Measurements from ENCODE around the gene ST3GAL3. TPM values are rescaled to one million over a fixed set of nuclear protein-coding genes. Genes with fewer than 3 reads are reported as not detected.

Gene ST3GAL3
- total and polyA plus RNA-seq, 2 of the 13 experiments (the other 11 are each of a cell fraction or from before 2014, with no cell fraction given), result 5.1 to 8.1 TPM

DNA sequence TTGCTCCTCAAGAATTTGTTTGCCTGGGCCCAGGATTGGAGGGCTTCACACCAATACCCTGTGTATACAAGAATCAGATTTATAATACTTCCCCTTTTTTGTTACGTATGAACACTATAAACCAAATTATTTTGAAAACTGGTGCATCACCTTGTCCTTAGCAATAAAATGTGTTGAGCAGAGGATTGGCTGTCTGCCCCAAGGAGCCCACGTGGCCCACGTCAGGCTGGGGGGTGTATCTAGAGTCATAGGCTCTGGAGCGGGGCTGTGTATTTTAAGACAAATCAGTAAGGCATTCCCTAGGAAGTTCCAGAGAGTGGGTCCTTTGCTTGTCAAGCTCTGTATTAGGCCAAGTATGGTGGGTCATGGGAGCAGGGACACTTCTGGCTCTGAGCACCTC is 2.0 kb upstream of the ST3GAL3 start:
- ChIA-PET CTCF (ENCODE audit: low intra/inter-chr PET ratio, low total read pairs) (no interaction called here), POLR2A (interaction anchor here (0.9 to 3.0 kb wide), 2 partner anchors 47 to 55 kb away, joined by 3 to 21 read pairs; partner anchors contain the start of gene KDM4A)
- no peaks in the 10 kb centered on the region; a peak in 1 of 5 replicates for H3K27me3 ChIP-seq (ENCODE audit: control insufficient read depth in 1 of 2, insufficient read depth in 2 of 2, low read length in 2 of 2)
- no TSS peak for BruUV-seq (replicated peaks)
- TF ChIP-seq RBAK (CRISPR knock-in tag; IDR thresholded peaks at IDR 0.05), result no peak
- TF ChIP-seq, protein P1, sequence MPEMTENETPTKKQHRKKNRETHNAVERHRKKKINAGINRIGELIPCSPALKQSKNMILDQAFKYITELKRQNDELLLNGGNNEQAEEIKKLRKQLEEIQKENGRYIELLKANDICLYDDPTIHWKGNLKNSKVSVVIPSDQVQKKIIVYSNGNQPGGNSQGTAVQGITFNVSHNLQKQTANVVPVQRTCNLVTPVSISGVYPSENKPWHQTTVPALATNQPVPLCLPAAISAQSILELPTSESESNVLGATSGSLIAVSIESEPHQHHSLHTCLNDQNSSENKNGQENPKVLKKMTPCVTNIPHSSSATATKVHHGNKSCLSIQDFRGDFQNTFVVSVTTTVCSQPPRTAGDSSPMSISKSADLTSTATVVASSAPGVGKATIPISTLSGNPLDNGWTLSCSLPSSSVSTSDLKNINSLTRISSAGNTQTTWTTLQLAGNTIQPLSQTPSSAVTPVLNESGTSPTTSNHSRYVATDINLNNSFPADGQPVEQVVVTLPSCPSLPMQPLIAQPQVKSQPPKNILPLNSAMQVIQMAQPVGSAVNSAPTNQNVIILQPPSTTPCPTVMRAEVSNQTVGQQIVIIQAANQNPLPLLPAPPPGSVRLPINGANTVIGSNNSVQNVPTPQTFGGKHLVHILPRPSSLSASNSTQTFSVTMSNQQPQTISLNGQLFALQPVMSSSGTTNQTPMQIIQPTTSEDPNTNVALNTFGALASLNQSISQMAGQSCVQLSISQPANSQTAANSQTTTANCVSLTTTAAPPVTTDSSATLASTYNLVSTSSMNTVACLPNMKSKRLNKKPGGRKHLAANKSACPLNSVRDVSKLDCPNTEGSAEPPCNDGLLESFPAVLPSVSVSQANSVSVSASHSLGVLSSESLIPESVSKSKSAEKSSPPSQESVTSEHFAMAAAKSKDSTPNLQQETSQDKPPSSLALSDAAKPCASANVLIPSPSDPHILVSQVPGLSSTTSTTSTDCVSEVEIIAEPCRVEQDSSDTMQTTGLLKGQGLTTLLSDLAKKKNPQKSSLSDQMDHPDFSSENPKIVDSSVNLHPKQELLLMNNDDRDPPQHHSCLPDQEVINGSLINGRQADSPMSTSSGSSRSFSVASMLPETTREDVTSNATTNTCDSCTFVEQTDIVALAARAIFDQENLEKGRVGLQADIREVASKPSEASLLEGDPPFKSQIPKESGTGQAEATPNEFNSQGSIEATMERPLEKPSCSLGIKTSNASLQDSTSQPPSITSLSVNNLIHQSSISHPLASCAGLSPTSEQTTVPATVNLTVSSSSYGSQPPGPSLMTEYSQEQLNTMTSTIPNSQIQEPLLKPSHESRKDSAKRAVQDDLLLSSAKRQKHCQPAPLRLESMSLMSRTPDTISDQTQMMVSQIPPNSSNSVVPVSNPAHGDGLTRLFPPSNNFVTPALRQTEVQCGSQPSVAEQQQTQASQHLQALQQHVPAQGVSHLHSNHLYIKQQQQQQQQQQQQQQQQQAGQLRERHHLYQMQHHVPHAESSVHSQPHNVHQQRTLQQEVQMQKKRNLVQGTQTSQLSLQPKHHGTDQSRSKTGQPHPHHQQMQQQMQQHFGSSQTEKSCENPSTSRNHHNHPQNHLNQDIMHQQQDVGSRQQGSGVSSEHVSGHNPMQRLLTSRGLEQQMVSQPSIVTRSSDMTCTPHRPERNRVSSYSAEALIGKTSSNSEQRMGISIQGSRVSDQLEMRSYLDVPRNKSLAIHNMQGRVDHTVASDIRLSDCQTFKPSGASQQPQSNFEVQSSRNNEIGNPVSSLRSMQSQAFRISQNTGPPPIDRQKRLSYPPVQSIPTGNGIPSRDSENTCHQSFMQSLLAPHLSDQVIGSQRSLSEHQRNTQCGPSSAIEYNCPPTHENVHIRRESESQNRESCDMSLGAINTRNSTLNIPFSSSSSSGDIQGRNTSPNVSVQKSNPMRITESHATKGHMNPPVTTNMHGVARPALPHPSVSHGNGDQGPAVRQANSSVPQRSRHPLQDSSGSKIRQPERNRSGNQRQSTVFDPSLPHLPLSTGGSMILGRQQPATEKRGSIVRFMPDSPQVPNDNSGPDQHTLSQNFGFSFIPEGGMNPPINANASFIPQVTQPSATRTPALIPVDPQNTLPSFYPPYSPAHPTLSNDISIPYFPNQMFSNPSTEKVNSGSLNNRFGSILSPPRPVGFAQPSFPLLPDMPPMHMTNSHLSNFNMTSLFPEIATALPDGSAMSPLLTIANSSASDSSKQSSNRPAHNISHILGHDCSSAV (CRISPR knock-in tag; IDR thresholded peaks at IDR 0.05; ENCODE audit: borderline replicate concordance), result no peak
- TF ChIP-seq, protein P2, sequence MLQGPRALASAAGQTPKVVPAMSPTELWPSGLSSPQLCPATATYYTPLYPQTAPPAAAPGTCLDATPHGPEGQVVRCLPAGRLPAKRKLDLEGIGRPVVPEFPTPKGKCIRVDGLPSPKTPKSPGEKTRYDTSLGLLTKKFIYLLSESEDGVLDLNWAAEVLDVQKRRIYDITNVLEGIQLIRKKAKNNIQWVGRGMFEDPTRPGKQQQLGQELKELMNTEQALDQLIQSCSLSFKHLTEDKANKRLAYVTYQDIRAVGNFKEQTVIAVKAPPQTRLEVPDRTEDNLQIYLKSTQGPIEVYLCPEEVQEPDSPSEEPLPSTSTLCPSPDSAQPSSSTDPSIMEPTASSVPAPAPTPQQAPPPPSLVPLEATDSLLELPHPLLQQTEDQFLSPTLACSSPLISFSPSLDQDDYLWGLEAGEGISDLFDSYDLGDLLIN (CRISPR knock-in tag; IDR thresholded peaks at IDR 0.05; ENCODE audit: borderline replicate concordance), result no peak
- no peak for TF ChIP-seq ELF4 (CRISPR knock-in tag; IDR thresholded peaks at IDR 0.05; ENCODE audit: borderline replicate concordance)
- TF ChIP-seq ZNF292 (CRISPR knock-in tag; IDR thresholded peaks at IDR 0.05; ENCODE audit: borderline replicate concordance, low read depth), result no peak
- TF ChIP-seq ZNF552 (CRISPR knock-in tag; IDR thresholded peaks at IDR 0.05; ENCODE audit: borderline replicate concordance), result no peak
- no peak for TF ChIP-seq HNRNPL (IDR thresholded peaks at IDR 0.05; ENCODE audit: low read depth, low read length)
- TF ChIP-seq ZNF781 (CRISPR knock-in tag; IDR thresholded peaks at IDR 0.05; ENCODE audit: borderline replicate concordance, not compliant biosample characterization), result no peak
- TF ChIP-seq SIX1 (CRISPR knock-in tag; IDR thresholded peaks at IDR 0.05; ENCODE audit: borderline replicate concordance), result no peak
- TF ChIP-seq RELA (CRISPR knock-in tag; IDR thresholded peaks at IDR 0.05), result no peak
- TF ChIP-seq ZNF720 (CRISPR knock-in tag; IDR thresholded peaks at IDR 0.05), result no peak
- TF ChIP-seq ZNF672 (CRISPR knock-in tag; IDR thresholded peaks at IDR 0.05), result no peak
- TF ChIP-seq NFE2L2 (IDR thresholded peaks at IDR 0.05; ENCODE audit: low read length), result no peak
- TF ChIP-seq RARA (CRISPR knock-in tag; IDR thresholded peaks at IDR 0.05), result no peak
- TF ChIP-seq ISL2 (CRISPR knock-in tag; IDR thresholded peaks at IDR 0.05), result no peak
- TF ChIP-seq JUNB (CRISPR knock-in tag; IDR thresholded peaks at IDR 0.05; ENCODE audit: borderline replicate concordance), result no peak
- DNase-seq (ENCODE audit: low spot score), result no peak
- H3K4me1 ChIP-seq (ENCODE audit: insufficient read depth, low read length), result peaks cover 30% of the 10 kb centered on the region
- 93% methylated on average over 4 of the region's 4 CpGs for WGBS (ENCODE audit: low lambda C conversion rate)
- no peak overlapping the region for H3K4me2 ChIP-seq (ENCODE audit: low read depth, low read length)
- intact Hi-C loops (cut with micrococcal nuclease; ENCODE audit: unreplicated experiment), result loop anchor here (5.0 kb wide), 1 partner anchor 242 kb away; the partner anchor contains the start of gene IPO13
- H3K36me3 ChIP-seq (replicated peaks in 1 of 2; ENCODE audit: control insufficient read depth in 1 of 2, insufficient read depth in 2 of 2, low read length in 2 of 2), result peaks cover 20 to 42% of the 10 kb centered on the region in 2 experiments; a peak in 4 of 5 replicates
- no peak overlapping the region for H3K4me3 ChIP-seq (replicated peaks in 1 of 3; ENCODE audit: insufficient read depth in 1 of 3, low read depth in 2 of 3, low read length in 3 of 3)
- no peak for ATAC-seq
- H3K9me3 ChIP-seq (ENCODE audit: low read length), result no peaks in the 10 kb centered on the region
- peaks cover 25% of the 10 kb centered on the region for H3K79me2 ChIP-seq (ENCODE audit: insufficient read depth, low read length)
- no peak overlapping the region for H3K27ac ChIP-seq (ENCODE audit: extremely low read length, insufficient read depth, low read length)
- no peak overlapping the region for H3K9ac ChIP-seq (ENCODE audit: insufficient read depth, low read depth, low read length)
- H4K20me1 ChIP-seq (ENCODE audit: insufficient read depth, low read length), result no peaks in the 10 kb centered on the region
- no peak overlapping the region for H2AFZ ChIP-seq (ENCODE audit: low read length)
- in situ Hi-C loops (cut with HindIII; ENCODE audit: extremely low pct_ligation_motif_present, low pct_unique_long_range_greater_than_20kb), result no loop called here
- FAIRE-seq, result no peak

Data from HepG2 (cell line).